GM12878 (cell line): ENCODE measurements around the gene ADGRA3. TPM values are rescaled to one million over a fixed set of nuclear protein-coding genes. Genes with fewer than 3 reads are reported as not detected.

Experiments
- ATAC-seq: fragments of 200-7000 bp; cut with Tn5 transposase; 3 replicates; pipeline ENCODE4 v1.9.1; 2020; ENCODE audit warnings: mild to moderate bottlenecking, moderate library complexity
- BruUV-seq: library from RNA; stranded (reverse); fragments of 400-500 nt; replicated peaks from 2 replicates; lab custom pipeline; 2021; lab: Mats Ljungman, UMichigan
- CTCF ChIA-PET: fragments of 300-600 bp; sonication (Branson Sonifier 250); formaldehyde crosslinking; extraction: SDS; loops from one replicate; lab custom pipeline; 2021; ENCODE audit warnings: inconsistent platforms; lab: Yijun Ruan, JAX
- POLR2A ChIA-PET: fragments of 350-600 bp; formaldehyde crosslinking; extraction: SDS; loops from one replicate; lab custom pipeline; 2021; ENCODE audit warnings: inconsistent platforms; lab: Charles Lee
- RAD21 ChIA-PET: fragments of 300-600 bp; sonication (Branson Sonifier 250); formaldehyde crosslinking; loops from one replicate; lab custom pipeline; 2023; ENCODE audit warnings: antibody characterized with exemption; ENCODE audit not compliant: unreplicated experiment; lab: Charles Lee
- SMC1A ChIA-PET: fragments of 300-600 bp; sonication (Branson Sonifier 250); formaldehyde crosslinking; loops from one replicate; lab custom pipeline; 2023; ENCODE audit not compliant: unreplicated experiment, uncharacterized antibody; lab: Charles Lee
- DNase-seq: peaks from one replicate; pipeline ENCODE4 v3.0.0-alpha.2; 2011; ENCODE audit warnings: low read depth, low spot score
- FAIRE-seq: peaks from 3 replicates; lab custom pipeline; 2011; peaks lifted over from hg19 to GRCh38; lab: Jason Lieb, UNC
- H2AFZ ChIP-seq: 2 replicates; pipeline ENCODE4 v1.6.0; 2011; ENCODE audit warnings: low read depth, low read length, control low read depth; ENCODE audit not compliant: control insufficient read depth
- H3K27ac ChIP-seq: 2 replicates; pipeline ENCODE4 v1.5.1; 2011; ENCODE audit warnings: control low read depth; ENCODE audit not compliant: control insufficient read depth, insufficient read depth
- H3K27me3 ChIP-seq, 2 experiments: replicated peaks in 1 of 2; 2 replicates each; pipeline versions ENCODE4 v1.6.0 to v1.6.1; 2011; ENCODE audit warnings: low read length in 1 of 2; ENCODE audit not compliant: control insufficient read depth in 2 of 2, insufficient read depth in 2 of 2
- H3K36me3 ChIP-seq, 2 experiments: 2 replicates each; pipeline ENCODE4 v1.5.1; 2011; ENCODE audit warnings: low read length in 1 of 2; ENCODE audit not compliant: control insufficient read depth in 2 of 2, insufficient read depth in 2 of 2
- H3K4me1 ChIP-seq: 2 replicates; pipeline ENCODE4 v1.6.1; 2011; ENCODE audit warnings: mild to moderate bottlenecking, low read length, moderate library complexity, mixed read lengths; ENCODE audit not compliant: control insufficient read depth, insufficient read depth
- H3K4me2 ChIP-seq: 2 replicates; pipeline ENCODE4 v1.6.0; 2011; ENCODE audit warnings: control low read depth; ENCODE audit not compliant: control insufficient read depth, insufficient read depth
- H3K4me3 ChIP-seq: fragments of 200-600 bp; sonication (generic); 2 replicates; pipeline ENCODE4 v1.5.1; 2016
- H3K79me2 ChIP-seq: 2 replicates; pipeline ENCODE4 v1.6.0; 2011; ENCODE audit warnings: low read length; ENCODE audit not compliant: control insufficient read depth, insufficient read depth
- H3K9ac ChIP-seq: 2 replicates; pipeline ENCODE4 v1.8.0; 2011; ENCODE audit warnings: low read length, control low read depth, mixed read lengths; ENCODE audit not compliant: control insufficient read depth, insufficient read depth
- H3K9me3 ChIP-seq: replicated peaks from 3 replicates; pipeline ENCODE4 v1.5.1; 2011; ENCODE audit warnings: mild to moderate bottlenecking, low read length; ENCODE audit not compliant: control insufficient read depth, insufficient read depth
- H4K20me1 ChIP-seq: 2 replicates; pipeline ENCODE4 v1.6.0; 2011; ENCODE audit not compliant: control insufficient read depth, insufficient read depth
- ATF7 ChIP-seq: fragments of 450-650 bp; IDR thresholded peaks from 2 replicates; pipeline ENCODE4 v1.6.1; 2016; ENCODE audit warnings: low read depth, mild to moderate bottlenecking
- CREB1 ChIP-seq: IDR thresholded peaks from 2 replicates; pipeline ENCODE4 v1.6.1; 2012; ENCODE audit warnings: low read depth, mild to moderate bottlenecking, inconsistent platforms
- DPF2 ChIP-seq: fragments of 450-650 bp; IDR thresholded peaks from 2 replicates; pipeline ENCODE4 v1.6.1; 2017; ENCODE audit warnings: mild to moderate bottlenecking
- HDGF ChIP-seq: fragments of 450-650 bp; IDR thresholded peaks from 2 replicates; pipeline ENCODE4 v1.6.1; 2016; ENCODE audit warnings: antibody characterized with exemption
- MXI1 ChIP-seq: fragments of 150-350 bp; IDR thresholded peaks from 2 replicates; pipeline ENCODE4 v1.6.1; 2011; ENCODE audit warnings: low read depth, mild to moderate bottlenecking, inconsistent platforms, low read length, improper control_type of control experiment
- NKRF ChIP-seq: fragments of 450-650 bp; conservative IDR thresholded peaks from 2 replicates; pipeline ENCODE4 v1.6.1; 2017; ENCODE audit warnings: mild to moderate bottlenecking, moderate library complexity
- PBX3 ChIP-seq: IDR thresholded peaks from 2 replicates; pipeline ENCODE4 v1.6.1; 2011; ENCODE audit warnings: mild to moderate bottlenecking, low read depth, low read length, moderate library complexity; ENCODE audit not compliant: insufficient replicate concordance
- POLR2AphosphoS2 ChIP-seq: IDR thresholded peaks from 2 replicates; pipeline ENCODE4 v1.6.1; 2011; ENCODE audit warnings: low read depth, mild to moderate bottlenecking, low read length, improper control_type of control experiment, moderate library complexity
- POLR2AphosphoS5 ChIP-seq: IDR thresholded peaks from 2 replicates; pipeline ENCODE4 v1.6.1; 2011; ENCODE audit warnings: mild to moderate bottlenecking, low read length, inconsistent platforms
- REST ChIP-seq: IDR thresholded peaks from 2 replicates; pipeline ENCODE4 v1.6.1; 2012; ENCODE audit warnings: mild to moderate bottlenecking, low read depth, low read length
- SIN3A ChIP-seq: IDR thresholded peaks from 2 replicates; pipeline ENCODE4 v1.6.1; 2012; ENCODE audit warnings: low read depth, low read length, improper control_type of control experiment
- STAT3 ChIP-seq: IDR thresholded peaks from 2 replicates; pipeline ENCODE4 v1.6.1; 2011; ENCODE audit warnings: low read depth, low read length, improper control_type of control experiment
- TCF3 ChIP-seq: IDR thresholded peaks from 2 replicates; pipeline ENCODE4 v1.6.1; 2012; ENCODE audit warnings: low read depth, mild to moderate bottlenecking, low read length, borderline replicate concordance; ENCODE audit not compliant: insufficient read depth
- ZNF592 ChIP-seq: fragments of 450-650 bp; IDR thresholded peaks from 2 replicates; pipeline ENCODE4 v1.6.1; 2017; ENCODE audit warnings: mild to moderate bottlenecking, moderate library complexity
- in situ Hi-C: fragments of 300-500 bp; cut with MboI; formaldehyde crosslinking; loops from 9 replicates; pipeline ENCODE4 v1.14.3; 2018; ENCODE audit warnings: mixed read lengths
- intact Hi-C: fragments of 100-400 bp; cut with micrococcal nuclease; formaldehyde crosslinking; loops from one replicate; pipeline ENCODE4 v1.14.2; 2022; ENCODE audit not compliant: unreplicated experiment
- polyA plus RNA-seq, 11 experiments: library from polyadenylated mRNA; depleted of rRNA in 4 of 11; unstranded in 6 of 11; stranded (reverse) in 5 of 11; fragments of >200 nt; fragmentation: Nextera tagmentation in 4 of 11; fragmentation: Illumina TruSeq in 1 of 11; extraction: Ambion mirVana in 4 of 11; extraction: Trizol in 1 of 11; gene quantifications; 1 replicate in 1 of 11; 2 replicates in 10 of 11; pipeline versions ENCODE4 v1.2.1 to v1.2.3, GENCODE V29; 2011 to 2016; ENCODE audit warnings: inconsistent platforms in 2 of 11, missing spikeins in 2 of 11, low read depth in 1 of 11
- total RNA-seq, 4 experiments: library from RNA; depleted of rRNA in 3 of 4; stranded (reverse); fragments of >200 nt in 3 of 4; fragmentation: Illumina TruSeq in 1 of 4; extraction: Trizol in 1 of 4; gene quantifications; 2 replicates each; pipeline versions ENCODE4 v1.2.1 to v1.2.3, GENCODE V29; 2013 to 2021

ADGRA3 gene
- total and polyA plus RNA-seq, 10 of the 15 experiments (the other 5 are each of a cell fraction or from before 2014, with no cell fraction given), result 0.24 to 66.2 (median 2.5) TPM

- ChIA-PET SMC1A (interaction anchor here (1.0 to 1.5 kb wide), 2 partner anchors 12 to 21 kb away, joined by 3 read pairs; no protein-coding TSS in a partner anchor), CTCF (no interaction called here), RAD21 (interaction anchor here (1.0 kb wide), 1 partner anchor 70 kb away, joined by 4 read pairs; no protein-coding TSS in a partner anchor), POLR2A (no interaction called here)
- Histone ChIP-seq H3K36me3 (no peaks in the 10 kb centered on the region), H2AFZ (no peak overlapping the region), H3K9ac (no peak overlapping the region), H4K20me1 (no peaks in the 10 kb centered on the region), H3K4me2 (no peak overlapping the region), H3K27me3 (no peaks in the 10 kb centered on the region), H3K4me3 (no peak overlapping the region), H3K79me2 (no peaks in the 10 kb centered on the region), H3K4me1 (no peaks in the 10 kb centered on the region), H3K9me3 (no peaks in the 10 kb centered on the region), H3K27ac (no peak overlapping the region)
- intact Hi-C loops (no loop called here), in situ Hi-C loops (no loop called here)
- BruUV-seq, result no TSS peak
- ATAC-seq (no peak), DNase-seq (no peak), FAIRE-seq (no peak)
- no peak for TF ChIP-seq POLR2AphosphoS5
- TF ChIP-seq ZNF592, result no peak
- no peak for TF ChIP-seq ATF7
- no peak for TF ChIP-seq STAT3
- no peak for TF ChIP-seq SIN3A
- no peak for TF ChIP-seq NKRF
- TF ChIP-seq HDGF, result no peak
- no peak for TF ChIP-seq PBX3
- no peak for TF ChIP-seq TCF3
- TF ChIP-seq POLR2AphosphoS2, result no peak
- no peak for TF ChIP-seq CREB1
- TF ChIP-seq MXI1, result no peak
- no peak for TF ChIP-seq DPF2
- TF ChIP-seq REST, result no peak
These were observed 22.0 kb upstream of the ADGRA3 start for GRCh38 chr4:22537864-22538263.
